Neuronal stem cell (in vitro differentiated cells): Measurements from ENCODE around the gene VSIR.
A peak's percentile ranks its signal among the peaks of the same experiment; 100 is the strongest.

Experiments
- DNase-seq: peaks from one replicate; pipeline ENCODE4 v3.0.0-alpha.2; 2013; ENCODE audit warnings: low spot score
- H2AFZ ChIP-seq: one replicate; pipeline ENCODE4 v1.6.1; 2013; ENCODE audit warnings: mild to moderate bottlenecking, low read length, inconsistent platforms
- H2AK5ac ChIP-seq: 2 replicates; pipeline ENCODE4 v1.6.1; 2013; ENCODE audit warnings: low read depth, mild to moderate bottlenecking, inconsistent platforms, low read length, moderate library complexity, mixed read lengths
- H2BK120ac ChIP-seq: 2 replicates; pipeline ENCODE4 v1.6.1; 2013; ENCODE audit warnings: low read depth, mild to moderate bottlenecking, inconsistent platforms, low read length, moderate library complexity, mixed read lengths
- H2BK12ac ChIP-seq: one replicate; pipeline ENCODE4 v1.6.1; 2013; ENCODE audit warnings: low read length, inconsistent platforms
- H2BK15ac ChIP-seq: 2 replicates; pipeline ENCODE4 v1.6.1; 2013; ENCODE audit warnings: mild to moderate bottlenecking, low read length, inconsistent platforms, mixed read lengths
- H2BK5ac ChIP-seq: one replicate; pipeline ENCODE4 v1.6.1; 2013; ENCODE audit warnings: inconsistent platforms, mild to moderate bottlenecking, low read length, moderate library complexity
- H3K14ac ChIP-seq: one replicate; pipeline ENCODE4 v1.6.1; 2013; ENCODE audit warnings: low read length, inconsistent platforms
- H3K18ac ChIP-seq: 2 replicates; pipeline ENCODE4 v1.6.1; 2013; ENCODE audit warnings: low read length, inconsistent platforms
- H3K23ac ChIP-seq: 2 replicates; pipeline ENCODE4 v1.6.1; 2013; ENCODE audit warnings: low read depth, mild to moderate bottlenecking, mixed read lengths, low read length, inconsistent platforms; ENCODE audit not compliant: poor library complexity
- H3K27ac ChIP-seq: replicated peaks from 3 replicates; pipeline ENCODE4 v1.5.1; 2013; ENCODE audit warnings: low read length, inconsistent platforms
- H3K27me3 ChIP-seq, 3 experiments: 2 replicates each; pipeline ENCODE4 v1.6.1; 2013; ENCODE audit warnings: low read length in 3 of 3, mild to moderate bottlenecking in 2 of 3, inconsistent platforms in 1 of 3, low read depth in 1 of 3, mixed read lengths in 1 of 3, moderate library complexity in 1 of 3; ENCODE audit not compliant: control insufficient read depth in 3 of 3, insufficient read depth in 3 of 3
- H3K36me3 ChIP-seq, 2 donors: replicated peaks in 1 of 2; 2 replicates each; pipeline ENCODE4 v1.6.1; 2013; ENCODE audit warnings: low read length in 2 of 2; ENCODE audit not compliant: control insufficient read depth in 2 of 2, insufficient read depth in 2 of 2
- H3K4ac ChIP-seq: 2 replicates; pipeline ENCODE4 v1.6.1; 2013; ENCODE audit warnings: inconsistent platforms, mild to moderate bottlenecking, low read length, moderate library complexity
- H3K4me1 ChIP-seq, 2 donors: 1 replicate in 1 of 2; 2 replicates in 1 of 2; pipeline ENCODE4 v1.6.1; 2013; ENCODE audit warnings: low read length in 2 of 2, low read depth in 1 of 2; ENCODE audit not compliant: control insufficient read depth in 2 of 2, insufficient read depth in 1 of 2
- H3K4me2 ChIP-seq: one replicate; pipeline ENCODE4 v1.6.1; 2013; ENCODE audit warnings: mild to moderate bottlenecking, low read length, inconsistent platforms; ENCODE audit not compliant: insufficient read depth, poor library complexity, severe bottlenecking
- H3K4me3 ChIP-seq, 2 donors: 2 replicates each; pipeline ENCODE4 v1.5.1; 2013; ENCODE audit warnings: low read length in 2 of 2, mild to moderate bottlenecking in 2 of 2, inconsistent platforms in 1 of 2, moderate library complexity in 1 of 2
- H3K79me1 ChIP-seq: one replicate; pipeline ENCODE4 v1.6.1; 2013; ENCODE audit warnings: low read depth, mild to moderate bottlenecking, inconsistent platforms, low read length, moderate library complexity
- H3K9ac ChIP-seq: one replicate; pipeline ENCODE4 v1.6.1; 2013; ENCODE audit warnings: mild to moderate bottlenecking, low read depth, low read length, inconsistent platforms; ENCODE audit not compliant: poor library complexity
- H3K9me3 ChIP-seq, 2 donors: replicated peaks in 1 of 2; 2 replicates each; pipeline versions ENCODE3 to v1.6.1; 2013; ENCODE audit warnings: low read length in 2 of 2, mild to moderate bottlenecking in 2 of 2, inconsistent platforms in 1 of 2, low read depth in 1 of 2, mixed read lengths in 1 of 2, moderate library complexity in 1 of 2; ENCODE audit not compliant: control insufficient read depth in 2 of 2, insufficient read depth in 1 of 2
- H4K8ac ChIP-seq: one replicate; pipeline ENCODE4 v1.6.1; 2013; ENCODE audit warnings: low read depth, mild to moderate bottlenecking, inconsistent platforms, low read length, moderate library complexity
- H4K91ac ChIP-seq: one replicate; pipeline ENCODE4 v1.6.1; 2013; ENCODE audit warnings: low read length, low read depth, mild to moderate bottlenecking, inconsistent platforms; ENCODE audit not compliant: poor library complexity
- WGBS, 2 donors: extraction: QIAGEN DNeasy Blood & Tissue Kit; methylation state at CpG; one replicate each; pipeline ENCODE4 v1.1.7; 2013; ENCODE audit warnings: missing lambda C conversion rate in 2 of 2, mixed read lengths in 1 of 2; ENCODE audit not compliant: insufficient read length in 2 of 2, insufficient replicate concordance in 1 of 2; ENCODE audit errors: extremely low coverage in 2 of 2; 5-methylcytosine and 5-hydroxymethylcytosine counted together

Gene VSIR

DNA sequence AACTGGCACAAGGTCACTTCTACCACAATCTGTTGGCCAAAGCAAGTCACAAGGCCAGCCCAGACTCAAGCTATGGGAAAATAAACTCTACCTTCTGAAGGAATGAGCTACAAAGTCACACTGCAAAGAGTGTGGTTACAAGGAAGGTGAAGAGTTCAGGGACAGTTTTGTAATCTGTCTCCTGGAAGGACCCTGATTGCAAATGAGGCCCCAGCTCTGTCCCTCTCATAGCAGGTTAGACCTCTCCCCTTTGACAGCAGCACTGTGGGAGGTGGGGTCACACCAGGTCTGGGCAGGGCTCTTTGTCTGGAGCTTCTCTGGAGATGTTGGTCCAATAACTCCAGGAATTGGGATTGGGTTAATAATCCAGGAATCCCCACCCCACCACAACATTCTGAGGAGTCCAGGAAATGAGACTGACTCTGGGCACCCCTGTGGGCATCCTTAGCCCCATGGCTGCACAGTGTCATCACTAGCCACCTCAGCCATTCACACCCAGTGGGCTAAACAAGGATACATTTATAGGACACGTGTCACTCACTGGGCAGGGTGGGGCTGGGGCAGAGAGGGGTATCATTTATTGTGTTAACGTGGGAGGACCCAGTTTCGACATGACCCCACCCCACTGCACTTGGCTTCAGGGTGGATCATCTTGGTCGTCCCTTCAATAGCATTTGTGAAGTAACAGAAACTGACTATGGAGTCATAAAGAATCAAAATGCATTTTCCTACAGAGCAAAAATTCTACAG lies 30.1 kb downstream of the VSIR start:
- Histone ChIP-seq H2BK120ac (no peak overlapping the region), H2AK5ac (no peak overlapping the region), H3K18ac (no peak overlapping the region), H3K9me3 (no peaks in the 10 kb centered on the region), H3K27me3 (peaks cover 0 to 10% (median 0%) of the 10 kb centered on the region in 3 experiments), H3K36me3 (no peaks in the 10 kb centered on the region), H3K4me3 (no peak overlapping the region), H2BK15ac (no peak overlapping the region), H3K27ac (no peak overlapping the region), H3K4me1 (peaks cover 0 to 8% of the 10 kb centered on the region in 2 donors), H3K4ac (no peak overlapping the region), H2BK5ac (no peak overlapping the region), H3K9ac (no peak overlapping the region), H2BK12ac (no peak overlapping the region), H3K14ac (no peak overlapping the region), H4K91ac (no peak overlapping the region), H3K4me2 (no peak overlapping the region), H3K79me1 (no peaks in the 10 kb centered on the region), H4K8ac (no peak overlapping the region), H3K23ac (no peak overlapping the region), H2AFZ (no peak overlapping the region)
- DNase-seq, result no peak
- WGBS, 2 donors, result no CpG with 5 or more reads among the region's 4 CpGs

DNA sequence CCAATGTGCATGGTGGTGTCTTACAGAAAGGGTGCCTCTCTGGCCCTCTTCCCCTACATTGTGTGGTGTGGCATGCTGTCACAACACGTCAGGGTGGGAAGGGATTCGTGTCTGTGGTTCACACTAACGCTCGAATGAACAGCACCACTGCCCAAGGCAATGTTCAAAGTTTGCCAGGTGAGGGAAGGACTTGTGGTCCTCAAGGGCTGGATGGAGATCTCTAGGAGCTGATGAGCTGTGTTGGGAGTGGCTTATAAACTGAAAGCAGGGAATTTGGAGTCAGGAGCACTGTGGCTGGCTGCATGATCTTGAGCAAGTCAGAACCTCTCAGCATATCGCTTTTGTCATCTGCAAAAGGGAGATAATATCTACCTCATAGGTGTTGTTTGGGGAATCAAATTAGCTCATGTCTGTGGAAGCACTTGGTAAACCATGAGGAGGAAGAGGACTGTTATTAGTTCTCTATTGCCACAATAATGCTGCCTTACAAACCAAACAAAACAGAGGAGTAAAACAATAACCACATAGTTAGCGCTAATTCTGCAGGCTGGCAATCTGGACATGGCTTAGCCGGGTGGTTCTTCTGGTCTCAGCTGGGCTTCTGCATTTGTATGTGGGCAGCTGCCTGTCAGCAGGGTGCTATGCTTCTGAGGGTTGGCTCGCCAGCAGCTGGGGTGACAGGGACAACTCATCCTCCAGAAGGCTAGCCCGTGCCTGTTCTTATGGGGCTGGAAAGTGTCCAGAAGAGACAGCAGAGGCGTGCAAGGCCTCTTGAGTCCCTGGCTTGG lies 30.8 kb downstream of the VSIR start:
- no peak overlapping the region for H3K18ac ChIP-seq
- no peak overlapping the region for H2BK12ac ChIP-seq
- no peak overlapping the region for H3K14ac ChIP-seq
- DNase-seq, result no peak
- no peak overlapping the region for H2AFZ ChIP-seq
- WGBS, 2 donors, result no CpG with 5 or more reads among the region's 10 CpGs
- H3K36me3 ChIP-seq, result no peaks in the 10 kb centered on the region
- H3K9ac ChIP-seq, result no peak overlapping the region
- no peaks in the 10 kb centered on the region for H3K9me3 ChIP-seq
- H4K91ac ChIP-seq, result no peak overlapping the region
- no peak overlapping the region for H3K4me3 ChIP-seq
- no peak overlapping the region for H2AK5ac ChIP-seq
- no peak overlapping the region for H4K8ac ChIP-seq
- no peak overlapping the region for H2BK5ac ChIP-seq
- H3K23ac ChIP-seq, result no peak overlapping the region
- no peak overlapping the region for H3K4ac ChIP-seq
- H2BK120ac ChIP-seq, result no peak overlapping the region
- peaks cover 0 to 10% (median 0%) of the 10 kb centered on the region in 3 experiments for H3K27me3 ChIP-seq
- no peak overlapping the region for H3K4me2 ChIP-seq
- no peak overlapping the region for H2BK15ac ChIP-seq
- no peak overlapping the region for H3K27ac ChIP-seq
- no peaks in the 10 kb centered on the region for H3K79me1 ChIP-seq
- peaks cover 0 to 3% of the 10 kb centered on the region in 2 donors for H3K4me1 ChIP-seq

DNA sequence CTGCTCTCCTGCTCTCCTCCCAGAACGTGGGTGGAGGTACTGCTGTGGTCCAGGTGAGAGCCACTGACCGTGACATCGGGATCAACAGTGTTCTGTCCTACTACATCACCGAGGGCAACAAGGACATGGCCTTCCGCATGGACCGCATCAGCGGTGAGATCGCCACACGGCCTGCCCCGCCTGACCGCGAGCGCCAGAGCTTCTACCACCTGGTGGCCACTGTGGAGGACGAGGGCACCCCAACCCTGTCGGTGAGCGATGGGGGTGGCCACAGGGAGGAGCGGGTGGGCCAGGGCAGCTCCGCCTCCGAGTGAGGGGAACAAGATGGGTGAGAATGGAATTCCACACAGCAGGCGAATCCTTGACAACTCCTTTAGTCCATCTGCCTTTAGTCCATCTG lies 31.6 kb downstream of the VSIR start:
- H3K14ac ChIP-seq, result peak overlapping the region; percentile 73
- no peak overlapping the region for H2AK5ac ChIP-seq
- peak overlapping the region; percentile 45 for H3K9ac ChIP-seq
- no peaks in the 10 kb centered on the region for H3K79me1 ChIP-seq
- H4K91ac ChIP-seq, result no peak overlapping the region
- no peaks in the 10 kb centered on the region for H3K36me3 ChIP-seq
- H4K8ac ChIP-seq, result no peak overlapping the region
- H3K9me3 ChIP-seq, result no peaks in the 10 kb centered on the region
- H2BK120ac ChIP-seq, result no peak overlapping the region
- H2AFZ ChIP-seq, result no peak overlapping the region
- peaks cover 0 to 3% of the 10 kb centered on the region in 2 donors for H3K4me1 ChIP-seq
- H2BK12ac ChIP-seq, result no peak overlapping the region
- H3K4me2 ChIP-seq, result no peak overlapping the region
- H3K4me3 ChIP-seq, result no peak overlapping the region
- H2BK5ac ChIP-seq, result no peak overlapping the region
- H3K27me3 ChIP-seq, result peaks cover 0 to 13% (median 0%) of the 10 kb centered on the region in 3 experiments
- no peak overlapping the region for H3K4ac ChIP-seq
- peak overlapping the region; percentile 20 for H2BK15ac ChIP-seq
- WGBS, 2 donors, result no CpG with 5 or more reads among the region's 20 CpGs
- no peak overlapping the region for H3K27ac ChIP-seq
- no peak overlapping the region for H3K23ac ChIP-seq
- DNase-seq, result no peak
- peak overlapping the region; percentile 40 for H3K18ac ChIP-seq

GRCh38 chr10:71741029-71741428 lies 32.3 kb downstream of the VSIR start:
- Histone ChIP-seq H3K36me3 (no peaks in the 10 kb centered on the region), H2BK5ac (no peak overlapping the region), H4K8ac (no peak overlapping the region), H2BK15ac (no peak overlapping the region), H2BK12ac (no peak overlapping the region), H4K91ac (no peak overlapping the region), H3K9ac (no peak overlapping the region), H2AK5ac (no peak overlapping the region), H3K9me3 (no peaks in the 10 kb centered on the region), H3K79me1 (no peaks in the 10 kb centered on the region), H3K27me3 (peaks cover 0 to 15% (median 0%) of the 10 kb centered on the region in 3 experiments), H3K4me1 (peaks cover 0 to 3% of the 10 kb centered on the region in 2 donors), H3K18ac (no peak overlapping the region), H3K14ac (no peak overlapping the region), H3K4me2 (no peak overlapping the region), H2AFZ (no peak overlapping the region), H3K27ac (no peak overlapping the region), H3K4ac (no peak overlapping the region), H3K23ac (no peak overlapping the region), H3K4me3 (no peak overlapping the region), H2BK120ac (no peak overlapping the region)
- no CpG with 5 or more reads among the region's 4 CpGs for WGBS, 2 donors
- no peak for DNase-seq
